Activated T-helper 2 cell treated with anti-CD3 and anti-CD28 coated beads, Interferon-gamma antibody, Interleukin-2, Interleukin-4, amounts not matched to agents 10 μg/mL and 5 μg/mL and 100 μg/mL, durations not matched to agents 14 hours and 24 hours and 36 hours (primary cell): ENCODE data around the gene UTP14A. TPM values are rescaled to one million over a fixed set of nuclear protein-coding genes. Genes with fewer than 3 reads are reported as not detected.
A peak's percentile ranks its signal among the peaks of the same experiment; 100 is the strongest.
"Not testable (repeated sequence)": the region's sequence is repeated elsewhere in the genome, so short reads cannot be mapped to it uniquely, and the experiment has no call there.

Experiments
- DNase-seq: peaks from one replicate; pipeline ENCODE4 v3.0.0; 2021; ENCODE audit warnings: low spot score
- H3K27ac Mint-ChIP-seq: one replicate; pipeline ENCODE4 v1.8.0; 2021; ENCODE audit warnings: mixed read lengths
- H3K27me3 Mint-ChIP-seq: one replicate; pipeline ENCODE4 v1.8.0; 2021; ENCODE audit warnings: low read depth, mixed read lengths
- H3K36me3 Mint-ChIP-seq: one replicate; pipeline ENCODE4 v1.8.0; 2021; ENCODE audit warnings: low read depth, mixed read lengths
- H3K4me1 Mint-ChIP-seq: one replicate; pipeline ENCODE4 v1.8.0; 2021; ENCODE audit warnings: low read depth, mixed read lengths
- H3K4me3 Mint-ChIP-seq: one replicate; pipeline ENCODE4 v1.8.0; 2021; ENCODE audit warnings: low read depth, mild to moderate bottlenecking, moderate library complexity, mixed read lengths
- H3K9me3 Mint-ChIP-seq: one replicate; pipeline ENCODE4 v1.8.0; 2021; ENCODE audit warnings: mixed read lengths
- intact Hi-C: fragments of 100-400 bp; cut with micrococcal nuclease; formaldehyde crosslinking; loops from one replicate; pipeline ENCODE4 v1.15.1; 2023
- total RNA-seq: library from RNA; stranded (reverse); gene quantifications from 2 replicates; pipeline ENCODE4 v1.2.3, GENCODE V29; 2022

UTP14A gene
- 46.6 and 49.9 TPM in 2 replicates for total RNA-seq

GRCh38 chrX:129905787-129906580 is at the start of gene UTP14A:
UTP14A (plus strand) TSS chrX:129906164; CDS start chrX:129906211, 47 bp downstream.
- Mint-ChIP-seq H3K27ac (peak within 1 kb of the TSS; percentile 86), H3K36me3 (peaks cover 20% of the 10 kb centered on the region), H3K9me3 (no peaks in the 10 kb centered on the region), H3K27me3 (no peaks in the 10 kb centered on the region), H3K4me3 (peak within 1 kb of the TSS; percentile 90), H3K4me1 (peaks cover 14% of the 10 kb centered on the region)
- DNase-seq: peak; percentile 83
- intact Hi-C loops: loop anchor here (1.0 to 5.0 kb wide), 3 partner anchors 76 to 299 kb away; partner anchors contain the start of genes BCORL1 and SASH3

GRCh38 chrX:129859134-129859533 is 46.8 kb upstream of the UTP14A start:
- H3K9me3 Mint-ChIP-seq, intact Hi-C loops, H3K27ac Mint-ChIP-seq, DNase-seq, H3K4me3 Mint-ChIP-seq, H3K4me1 Mint-ChIP-seq, H3K27me3 Mint-ChIP-seq, H3K36me3 Mint-ChIP-seq: not testable (repeated sequence)

GRCh38 chrX:129866321-129866720 is 39.6 kb upstream of the UTP14A start:
- H3K36me3 Mint-ChIP-seq, H3K4me3 Mint-ChIP-seq, H3K4me1 Mint-ChIP-seq, H3K27me3 Mint-ChIP-seq, intact Hi-C loops, DNase-seq, H3K9me3 Mint-ChIP-seq, H3K27ac Mint-ChIP-seq: not testable (repeated sequence)

- Mint-ChIP-seq H3K4me1 (no peaks in the 10 kb centered on the region), H3K9me3 (no peaks in the 10 kb centered on the region), H3K36me3 (no peaks in the 10 kb centered on the region), H3K27me3 (peaks cover 2% of the 10 kb centered on the region), H3K27ac (no peak overlapping the region), H3K4me3 (no peak overlapping the region)
- intact Hi-C loops: no loop called here
- no peak for DNase-seq
Observed at GRCh38 chrX:129872524-129872923, 33.4 kb upstream of the UTP14A start.

- Mint-ChIP-seq H3K9me3 (no peaks in the 10 kb centered on the region), H3K27me3 (no peaks in the 10 kb centered on the region), H3K4me3 (no peak overlapping the region), H3K36me3 (no peaks in the 10 kb centered on the region), H3K4me1 (no peaks in the 10 kb centered on the region), H3K27ac (no peak overlapping the region)
- no peak for DNase-seq
- intact Hi-C loops: no loop called here
Observed at GRCh38 chrX:129875669-129876068, 30.3 kb upstream of the UTP14A start.

GRCh38 chrX:129876771-129877305 is 29.1 kb upstream of the UTP14A start:
- Mint-ChIP-seq H3K36me3 (no peaks in the 10 kb centered on the region), H3K4me1 (no peaks in the 10 kb centered on the region), H3K9me3 (no peaks in the 10 kb centered on the region), H3K27me3 (no peaks in the 10 kb centered on the region), H3K27ac (no peak overlapping the region), H3K4me3 (no peak overlapping the region)
- DNase-seq: no peak
- intact Hi-C loops: no loop called here

GRCh38 chrX:129877401-129877800 is 28.6 kb upstream of the UTP14A start:
- Mint-ChIP-seq H3K4me3 (no peak overlapping the region), H3K27ac (no peak overlapping the region), H3K9me3 (no peaks in the 10 kb centered on the region), H3K36me3 (no peaks in the 10 kb centered on the region), H3K27me3 (peaks cover 3% of the 10 kb centered on the region), H3K4me1 (no peaks in the 10 kb centered on the region)
- intact Hi-C loops: no loop called here
- no peak for DNase-seq

- no peaks in the 10 kb centered on the region for H3K36me3 Mint-ChIP-seq
Observed at GRCh38 chrX:129900054-129900453, 5.9 kb upstream of the UTP14A start.

GRCh38 chrX:129908636-129909035 is 2.7 kb downstream of the UTP14A start:
- no peak for DNase-seq
- Mint-ChIP-seq H3K9me3 (no peaks in the 10 kb centered on the region), H3K27ac (no peak overlapping the region), H3K27me3 (no peaks in the 10 kb centered on the region), H3K36me3 (peaks cover 37% of the 10 kb centered on the region), H3K4me3 (no peak overlapping the region), H3K4me1 (peaks cover 14% of the 10 kb centered on the region)
- intact Hi-C loops: loop anchor here (5.0 kb wide), 2 partner anchors 131 to 301 kb away; partner anchors contain the start of gene SASH3

More at GRCh38 chrX:129900054-129900453, 5.9 kb upstream of the UTP14A start:
- Mint-ChIP-seq H3K9me3 (no peaks in the 10 kb centered on the region), H3K4me3 (no peak overlapping the region), H3K27me3 (no peaks in the 10 kb centered on the region), H3K4me1 (no peaks in the 10 kb centered on the region), H3K27ac (no peak overlapping the region)
- intact Hi-C loops: no loop called here
- no peak for DNase-seq

GRCh38 chrX:129925305-129926092 is 19.5 kb downstream of the UTP14A start:
- H3K9me3 Mint-ChIP-seq: no peaks in the 10 kb centered on the region
- H3K27ac Mint-ChIP-seq: no peak overlapping the region
- no peak overlapping the region for H3K4me3 Mint-ChIP-seq
- H3K4me1 Mint-ChIP-seq: peaks cover 6% of the 10 kb centered on the region
- peaks cover 56% of the 10 kb centered on the region for H3K36me3 Mint-ChIP-seq
- intact Hi-C loops: loop anchor here (1.0 to 10.0 kb wide), 3 partner anchors 91 to 135 kb away; no protein-coding TSS in a partner anchor
- DNase-seq: peak; percentile 53
- H3K27me3 Mint-ChIP-seq: no peaks in the 10 kb centered on the region

- DNase-seq: no peak
- Mint-ChIP-seq H3K9me3 (no peaks in the 10 kb centered on the region), H3K4me1 (peaks cover 3% of the 10 kb centered on the region), H3K27me3 (peaks cover 12% of the 10 kb centered on the region), H3K36me3 (peaks cover 22% of the 10 kb centered on the region), H3K4me3 (peak overlapping the region; percentile 85), H3K27ac (peak overlapping the region; percentile 84)
- intact Hi-C loops: loop anchor here (1.0 kb wide), 1 partner anchor 51 kb away; the partner anchor contains the start of gene BCORL1
Observed at GRCh38 chrX:129930941-129931410, 25.0 kb downstream of the UTP14A start.

GRCh38 chrX:129931411-129932015 is 25.5 kb downstream of the UTP14A start:
- Mint-ChIP-seq H3K27ac (peak overlapping the region; percentile 84), H3K4me1 (peaks cover 3% of the 10 kb centered on the region), H3K4me3 (peak overlapping the region; percentile 85), H3K36me3 (peaks cover 19% of the 10 kb centered on the region), H3K9me3 (no peaks in the 10 kb centered on the region), H3K27me3 (peaks cover 12% of the 10 kb centered on the region)
- peak; percentile 63 for DNase-seq
- intact Hi-C loops: loop anchor here (1.0 to 2.0 kb wide), 3 partner anchors 23 to 129 kb away; partner anchors contain the start of gene BCORL1
